Measurements from ENCODE around the gene PPM1M. TPM values are rescaled to one million over a fixed set of nuclear protein-coding genes. Genes with fewer than 3 reads are reported as not detected.

The PPM1M gene
- total RNA-seq, 1 experiment from 2014 or later, result 10.4 TPM

GRCh38 chr3:52232279-52233107 is 13.1 kb upstream of the PPM1M start:
- Mint-ChIP-seq H3K9me3 (ENCODE audit: unreplicated experiment) (no peaks in the 10 kb centered on the region), H3K36me3 (ENCODE audit: insufficient read depth, unreplicated experiment) (peaks cover 48% of the 10 kb centered on the region), H3K4me1 (ENCODE audit: insufficient read depth, unreplicated experiment) (no peaks in the 10 kb centered on the region), H3K27me3 (ENCODE audit: insufficient read depth, unreplicated experiment) (no peaks in the 10 kb centered on the region), H3K4me3 (ENCODE audit: unreplicated experiment) (no peak overlapping the region), H3K27ac (ENCODE audit: low read depth, unreplicated experiment) (no peak overlapping the region)
- intact Hi-C loops (cut with micrococcal nuclease), result loop anchor here (10.0 kb wide), 1 partner anchor 212 kb away; the partner anchor contains the start of gene SEMA3G
- no peak for DNase-seq (ENCODE audit: unreplicated experiment)
- TF ChIP-seq CTCF (IDR thresholded peaks at IDR 0.05; ENCODE audit: unreplicated experiment), result peak; percentile 18
- ChIA-PET CTCF (interaction anchor here (0.6 to 13.6 kb wide), 21 partner anchors 9 to 764 kb away, joined by 3 to 175 read pairs (median 4); partner anchors contain the start of genes ALAS1 and TLR9), POLR2A (interaction anchor here (0.9 kb wide), 1 partner anchor 21 kb away, joined by 3 read pairs; no protein-coding TSS in a partner anchor)
- no TSS peak for BruUV-seq (replicated peaks)

GRCh38 chr3:52233108-52233591 is 12.4 kb upstream of the PPM1M start:
- CTCF ChIA-PET, result interaction anchor here (0.6 to 13.6 kb wide), 6 partner anchors 12 to 174 kb away, joined by 3 to 175 read pairs (median 3); partner anchors contain the start of gene TLR9
- BruUV-seq (replicated peaks), result no TSS peak
- Mint-ChIP-seq H3K4me3 (ENCODE audit: unreplicated experiment) (no peak overlapping the region), H3K9me3 (ENCODE audit: unreplicated experiment) (no peaks in the 10 kb centered on the region), H3K36me3 (ENCODE audit: insufficient read depth, unreplicated experiment) (peaks cover 48% of the 10 kb centered on the region), H3K27me3 (ENCODE audit: insufficient read depth, unreplicated experiment) (no peaks in the 10 kb centered on the region), H3K27ac (ENCODE audit: low read depth, unreplicated experiment) (no peak overlapping the region), H3K4me1 (ENCODE audit: insufficient read depth, unreplicated experiment) (peaks cover 6% of the 10 kb centered on the region)
- intact Hi-C loops (cut with micrococcal nuclease), result loop anchor here (10.0 kb wide), 1 partner anchor 212 kb away; the partner anchor contains the start of gene SEMA3G
- no peak for TF ChIP-seq CTCF (IDR thresholded peaks at IDR 0.05; ENCODE audit: unreplicated experiment)
- POLR2A ChIA-PET, result no interaction called here
- no peak for DNase-seq (ENCODE audit: unreplicated experiment)

GRCh38 chr3:52233968-52234367 is 11.6 kb upstream of the PPM1M start:
- intact Hi-C loops (cut with micrococcal nuclease), result loop anchor here (10.0 kb wide), 1 partner anchor 211 kb away; the partner anchor contains the start of gene SEMA3G
- ChIA-PET POLR2A (interaction anchor here (0.9 kb wide), 1 partner anchor 12 kb away, joined by 3 read pairs; the partner anchor contains the start of gene PPM1M), CTCF (interaction anchor here (0.6 to 13.6 kb wide), 7 partner anchors 13 to 173 kb away, joined by 3 to 175 read pairs (median 4); partner anchors contain the start of gene TLR9)
- no peak for TF ChIP-seq CTCF (IDR thresholded peaks at IDR 0.05; ENCODE audit: unreplicated experiment)
- H3K4me3 Mint-ChIP-seq (ENCODE audit: unreplicated experiment), result no peak overlapping the region
- H3K9me3 Mint-ChIP-seq (ENCODE audit: unreplicated experiment), result no peaks in the 10 kb centered on the region
- no peak overlapping the region for H3K27ac Mint-ChIP-seq (ENCODE audit: low read depth, unreplicated experiment)
- no TSS peak for BruUV-seq (replicated peaks)
- H3K27me3 Mint-ChIP-seq (ENCODE audit: insufficient read depth, unreplicated experiment), result no peaks in the 10 kb centered on the region
- peaks cover 10% of the 10 kb centered on the region for H3K4me1 Mint-ChIP-seq (ENCODE audit: insufficient read depth, unreplicated experiment)
- DNase-seq (ENCODE audit: unreplicated experiment), result no peak
- H3K36me3 Mint-ChIP-seq (ENCODE audit: insufficient read depth, unreplicated experiment), result peaks cover 47% of the 10 kb centered on the region
